22Rv1 (cell line): ENCODE results near the gene GPC6.

Experiments
- H3K27ac ChIP-seq: fragments of 450-650 bp; 2 replicates; pipeline ENCODE4 v1.5.1; 2017
- CTCF ChIP-seq: fragments of 450-650 bp; IDR thresholded peaks from 2 replicates; pipeline ENCODE4 v1.5.1; 2017; ENCODE audit warnings: mild to moderate bottlenecking
- ZFX ChIP-seq: fragments of 450-650 bp; IDR thresholded peaks from 2 replicates; pipeline ENCODE4 v1.6.1; 2017; ENCODE audit warnings: antibody characterized with exemption, borderline replicate concordance

The GPC6 gene

GRCh38 chr13:93899981-93900380 lies 673.4 kb downstream of the GPC6 start:
- no peak overlapping the region for H3K27ac ChIP-seq
- no peak for TF ChIP-seq CTCF
- TF ChIP-seq ZFX: no peak

- TF ChIP-seq CTCF (no peak), ZFX (no peak)
These were observed 674.1 kb downstream of the GPC6 start for GRCh38 chr13:93900731-93901130.

GRCh38 chr13:93903909-93904308 lies 677.3 kb downstream of the GPC6 start:
- no peak overlapping the region for H3K27ac ChIP-seq
- TF ChIP-seq ZFX (no peak), CTCF (no peak)

More at GRCh38 chr13:93900731-93901130, 674.1 kb downstream of the GPC6 start:
- H3K27ac ChIP-seq: no peak overlapping the region

- TF ChIP-seq CTCF: no peak
- TF ChIP-seq ZFX: no peak
- H3K27ac ChIP-seq: no peak overlapping the region
These were observed 688.7 kb downstream of the GPC6 start for GRCh38 chr13:93915269-93915809.

GRCh38 chr13:93922063-93922855 lies 695.7 kb downstream of the GPC6 start:
- TF ChIP-seq CTCF (no peak), ZFX (no peak)
- H3K27ac ChIP-seq: no peak overlapping the region

- no peak overlapping the region for H3K27ac ChIP-seq
- no peak for TF ChIP-seq CTCF
- TF ChIP-seq ZFX: no peak
These were observed 699.4 kb downstream of the GPC6 start for GRCh38 chr13:93925990-93926389.

GRCh38 chr13:93926425-93926824 lies 699.8 kb downstream of the GPC6 start:
- H3K27ac ChIP-seq: no peak overlapping the region
- TF ChIP-seq ZFX: no peak
- no peak for TF ChIP-seq CTCF
